HG02642 (cell line): ENCODE measurements around the gene GRK6.

ENCODE experiments used
- ATAC-seq: cut with Tn5 transposase; IDR thresholded peaks from one replicate; pipeline ENCODE4 v1.9.1; 2021; ENCODE audit warnings: mild to moderate bottlenecking; ENCODE audit not compliant: unreplicated experiment, poor library complexity

Gene GRK6

GRCh38 chr5:177466861-177467260, 40.4 kb downstream of the GRK6 start:
- no peak for ATAC-seq

DNA sequence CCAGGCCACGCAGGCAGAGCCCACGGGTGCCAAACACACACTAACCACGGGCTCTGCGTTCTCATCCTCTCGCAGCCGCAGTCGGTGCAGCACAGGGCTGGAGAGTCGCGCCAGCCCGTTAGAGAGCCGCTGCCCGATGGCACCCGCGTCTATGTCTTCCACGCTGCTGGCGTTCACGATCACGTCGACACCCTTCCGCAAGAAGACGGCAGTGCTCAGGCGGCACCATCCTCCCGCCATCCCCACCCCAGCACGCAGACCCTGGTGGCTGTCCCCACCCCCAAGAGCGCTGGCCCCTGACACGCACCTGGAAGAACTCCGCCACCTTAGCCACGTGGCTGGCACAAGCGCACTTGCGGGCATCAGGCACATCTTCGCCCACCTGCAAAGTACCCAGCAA, 41.0 kb downstream of the GRK6 start:
- no peak for ATAC-seq

DNA sequence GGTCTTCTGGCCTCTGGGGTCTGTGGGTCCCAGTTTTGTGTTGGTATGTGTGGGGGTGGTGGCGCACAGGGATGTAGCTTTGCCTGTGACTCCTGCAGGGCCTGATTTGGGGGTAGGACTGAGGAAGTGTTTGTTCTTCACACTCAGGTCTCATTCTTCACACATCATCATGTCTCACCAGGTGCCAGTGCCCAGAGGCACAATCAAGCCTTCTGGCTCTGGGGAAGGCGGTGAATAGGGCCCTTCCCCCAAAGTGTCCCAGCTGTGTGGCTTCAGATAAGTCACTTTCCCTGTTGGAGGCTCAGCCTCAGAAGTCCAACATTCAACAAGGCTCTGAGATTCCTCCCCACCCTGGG, 41.8 kb downstream of the GRK6 start:
- no peak for ATAC-seq

DNA sequence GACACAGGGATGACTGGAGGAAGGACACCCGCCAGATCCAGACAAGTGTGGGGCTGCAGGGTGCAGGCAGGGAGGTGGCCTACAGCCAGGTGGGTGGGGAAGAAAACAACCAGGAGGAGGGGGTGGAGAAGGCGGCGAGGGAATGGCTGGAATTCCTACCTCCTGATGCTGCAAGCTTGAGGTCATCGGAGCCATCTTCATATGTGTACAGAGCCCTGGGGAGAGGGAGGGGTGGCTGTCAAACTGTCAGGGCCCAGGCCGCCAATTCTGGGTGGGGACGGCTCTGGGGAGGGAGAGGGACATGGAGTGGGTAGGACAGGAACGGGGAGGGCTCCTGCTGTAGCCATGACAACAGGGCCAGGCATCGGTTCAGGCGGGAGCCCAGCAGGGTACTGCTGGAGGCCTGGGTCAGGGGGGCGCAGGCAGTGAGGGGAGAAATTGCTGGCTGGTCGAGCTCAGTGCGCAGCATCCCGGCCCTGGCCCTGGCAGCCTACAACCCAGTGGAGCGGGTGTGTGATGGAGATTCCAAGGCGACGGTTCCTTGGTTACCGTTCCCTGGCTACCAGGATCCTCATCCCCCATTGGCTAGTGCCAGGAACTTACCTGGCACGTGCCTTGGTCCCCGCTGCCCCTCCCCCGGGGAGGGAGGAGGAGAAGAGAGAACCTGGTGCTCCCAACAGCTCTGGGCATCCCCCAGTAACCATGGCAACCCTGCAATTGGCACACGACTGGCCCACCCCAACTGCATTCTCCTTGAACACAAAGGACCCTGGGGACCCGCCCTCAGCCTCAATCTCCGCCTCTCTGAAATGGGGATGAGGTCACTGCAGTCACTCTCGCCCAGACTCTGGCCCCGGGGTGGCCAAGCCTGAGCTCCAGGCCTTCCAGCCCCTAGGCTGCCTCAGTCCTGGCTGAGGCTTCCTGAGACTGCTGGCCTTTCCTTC, 42.5 kb downstream of the GRK6 start:
- ATAC-seq, result no peak

- ATAC-seq, result no peak
Measured at GRCh38 chr5:177469750-177470525, 43.5 kb downstream of the GRK6 start.

GRCh38 chr5:177470759-177471536, 44.5 kb downstream of the GRK6 start:
- ATAC-seq, result no peak

DNA sequence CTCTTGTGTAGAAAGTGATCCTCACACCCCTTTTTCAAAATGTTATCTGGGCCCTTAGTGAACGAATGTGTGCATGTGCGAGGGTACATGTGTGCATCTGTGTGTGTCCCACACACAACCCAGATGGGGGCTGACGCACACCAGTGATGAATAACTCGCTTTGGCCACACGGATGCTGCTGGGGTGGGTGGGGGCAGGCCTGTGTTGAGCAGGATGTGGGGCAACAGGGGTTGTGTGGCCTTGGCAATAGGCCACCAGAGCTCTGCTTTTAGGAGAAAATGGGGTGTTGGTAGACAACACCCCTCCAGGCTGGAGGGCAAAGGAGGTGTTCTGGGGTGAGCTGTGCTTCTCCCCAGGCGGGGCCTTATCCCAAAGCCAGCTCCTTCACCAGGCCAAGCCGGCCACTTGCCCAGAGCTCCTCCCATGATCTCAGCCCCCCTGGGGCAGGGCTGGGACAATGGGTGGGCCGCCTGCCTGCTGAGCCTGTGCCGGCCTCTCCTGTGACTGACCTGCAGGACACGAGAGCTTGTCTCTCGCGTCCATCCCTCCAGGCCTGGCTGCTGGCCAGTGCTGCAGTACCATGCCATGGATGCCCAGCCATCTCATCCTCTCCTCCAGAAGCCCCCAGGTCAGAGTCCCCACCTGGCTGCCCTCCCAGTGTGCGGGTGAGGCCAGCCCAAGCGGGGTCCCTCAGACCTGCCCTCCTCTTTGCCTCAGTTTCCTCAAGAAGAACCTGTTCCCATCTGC, 45.3 kb downstream of the GRK6 start:
- ATAC-seq, result no peak

DNA sequence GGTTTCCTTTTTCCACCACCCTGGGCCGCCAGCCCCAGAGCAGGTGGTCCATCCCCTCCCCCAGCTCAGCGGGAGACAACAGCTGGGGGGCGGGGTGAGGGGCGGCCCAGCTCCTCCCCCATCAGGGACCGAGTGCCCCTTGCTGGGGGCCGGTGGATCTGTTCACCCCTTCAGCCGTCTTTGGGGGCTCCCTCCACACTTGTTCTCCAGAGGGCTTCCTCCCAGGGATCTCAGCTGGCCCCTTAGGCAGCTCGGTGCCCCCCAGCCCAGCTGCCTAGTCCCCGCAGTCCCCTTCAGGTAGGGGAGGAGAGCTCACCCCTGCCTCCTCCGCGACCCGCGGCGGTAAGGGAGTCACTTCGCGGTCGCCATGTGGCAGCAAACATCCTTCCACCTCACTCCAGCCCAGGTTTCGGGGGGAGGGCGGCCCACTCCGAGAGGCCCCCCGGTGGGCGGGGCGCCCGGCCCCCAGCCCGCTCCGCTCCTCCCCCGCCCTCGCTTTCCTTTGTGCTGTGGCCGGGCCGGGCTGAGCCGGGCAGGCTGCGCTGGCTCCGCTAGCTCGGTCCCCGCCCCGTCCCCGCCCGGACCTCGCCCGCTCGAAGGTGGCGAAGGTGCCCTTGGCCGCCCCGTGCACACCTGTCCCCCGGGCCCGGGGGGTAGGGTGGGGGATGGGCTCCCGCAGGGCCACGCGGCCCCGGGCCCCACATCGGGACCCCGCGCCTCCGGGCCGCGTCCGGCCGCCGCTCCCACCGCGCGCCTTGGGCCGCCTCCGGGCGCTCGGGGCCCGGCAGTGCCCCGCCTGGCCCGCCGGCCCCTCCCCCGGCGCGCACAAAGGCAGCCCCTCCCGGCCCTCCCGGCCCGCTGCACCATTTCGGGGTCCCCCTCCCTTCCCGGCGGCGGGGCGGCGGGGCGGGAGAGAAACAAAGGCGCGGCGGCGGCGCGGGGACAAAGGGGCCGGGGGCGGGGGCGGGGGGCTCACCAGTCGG, 46.3 kb downstream of the GRK6 start:
- peak; percentile 42 for ATAC-seq

DNA sequence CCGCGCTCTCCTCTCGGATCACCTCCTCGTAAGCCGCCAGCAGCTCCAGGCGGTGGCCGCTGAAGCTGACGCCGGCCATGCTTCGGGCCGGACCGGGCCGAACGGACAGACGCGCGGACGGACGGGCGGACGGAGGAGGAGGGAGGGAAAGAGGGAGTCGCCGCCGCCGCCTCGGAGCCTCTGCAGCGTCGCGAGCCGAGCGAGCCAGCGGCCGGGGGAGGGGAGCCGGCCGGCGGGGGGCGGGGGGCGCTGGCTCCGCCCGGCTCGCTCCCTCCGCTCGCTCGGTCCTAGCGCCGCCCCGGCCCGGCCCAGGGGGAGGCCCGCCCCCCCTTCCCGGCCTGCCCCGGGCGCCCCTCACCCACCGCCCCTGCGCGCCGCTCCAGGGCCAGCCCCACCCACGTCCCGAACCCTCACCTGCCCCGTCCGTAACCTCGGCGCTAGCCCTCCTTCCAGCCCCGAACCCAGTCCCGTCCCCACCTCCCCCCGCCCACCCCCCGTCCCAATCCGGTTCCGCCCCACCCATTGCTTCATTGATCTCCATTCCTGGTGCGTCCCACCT, 47.0 kb downstream of the GRK6 start, which contains the start of gene DBN1:
TSS of gene DBN1 (minus strand) at position 192 of the 559 bp plus-strand sequence. CDS start at position 79, 113 bp downstream.
- ATAC-seq, result peak; percentile 41

DNA sequence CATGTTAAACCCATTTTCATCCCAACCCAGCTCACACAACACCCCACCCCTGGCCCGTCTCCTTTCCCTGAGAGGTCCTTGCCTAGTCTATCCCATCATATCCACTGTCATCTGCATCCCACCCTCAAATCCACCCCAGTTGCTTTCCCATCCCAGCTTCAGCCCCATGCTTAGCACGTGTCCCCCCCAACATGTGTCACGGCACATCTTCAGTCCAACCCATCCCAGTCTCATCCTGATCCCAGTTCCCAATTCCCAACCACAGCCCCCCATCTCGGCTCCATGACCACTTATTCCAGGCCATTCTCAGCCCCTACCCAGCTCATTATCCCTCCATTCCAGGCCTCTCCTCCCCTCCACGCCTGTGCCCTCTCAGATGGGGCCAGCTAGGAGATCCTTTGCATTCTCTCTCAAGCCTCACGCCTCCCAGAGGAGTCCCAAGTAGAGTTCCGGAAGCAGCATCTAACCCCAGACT, 47.6 kb downstream of the GRK6 start:
- ATAC-seq, result no peak

GRCh38 chr5:177474846-177475562, 48.5 kb downstream of the GRK6 start:
- no peak for ATAC-seq

DNA sequence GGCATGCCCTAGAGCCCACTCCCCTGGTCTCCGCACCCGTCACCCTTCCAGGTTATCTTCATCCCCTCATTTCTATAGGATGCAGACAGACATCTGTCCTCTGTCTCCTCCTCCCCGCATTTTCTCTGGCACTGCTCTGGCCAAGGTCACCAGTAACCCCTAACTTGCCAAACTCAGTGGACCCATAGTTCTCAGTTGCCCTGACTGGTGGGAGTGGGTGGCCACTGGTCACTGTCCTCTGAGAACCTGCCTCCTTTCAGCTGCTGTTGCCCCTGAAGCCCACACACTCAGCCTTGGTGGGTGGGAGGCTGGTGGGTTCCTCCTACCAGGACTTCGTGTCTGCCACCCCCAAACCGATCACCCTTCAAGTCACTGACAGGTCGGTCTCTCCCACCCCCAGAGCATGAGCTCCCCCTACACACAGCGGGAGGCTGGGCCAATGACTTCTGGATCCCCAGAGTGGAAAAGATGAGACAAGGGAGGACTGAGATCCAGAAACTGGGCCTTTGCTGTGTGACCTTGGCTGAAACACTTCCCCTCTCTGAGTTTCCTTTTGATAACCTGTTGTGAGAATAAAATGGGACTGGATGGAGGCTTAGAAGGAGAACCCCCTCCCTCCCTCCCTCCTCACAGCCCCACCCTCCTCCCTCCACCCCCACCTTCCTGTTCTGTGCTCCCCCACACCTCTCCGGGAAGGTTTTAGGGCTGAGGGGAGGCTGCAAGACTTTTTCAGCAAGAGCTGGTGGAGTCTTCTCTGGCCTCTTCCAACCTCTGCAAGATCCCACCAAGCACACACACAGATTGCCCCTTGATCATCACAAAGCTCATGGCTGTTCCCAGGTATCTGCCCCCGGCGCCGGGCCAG, 49.3 kb downstream of the GRK6 start:
- ATAC-seq, result no peak

GRCh38 chr5:177476531-177477233, 50.2 kb downstream of the GRK6 start:
- ATAC-seq, result no peak

GRCh38 chr5:177477701-177478477, 51.4 kb downstream of the GRK6 start:
- no peak for ATAC-seq
